Progenitor cell of endocrine pancreas (in vitro differentiated cells): Measurements from ENCODE around the gene RAB11FIP4. TPM values are rescaled to one million over a fixed set of nuclear protein-coding genes. Genes with fewer than 3 reads are reported as not detected.
A peak's percentile ranks its signal among the peaks of the same experiment; 100 is the strongest.

Experiments used
- DNase-seq: peaks from one replicate; pipeline ENCODE4 v3.0.0; 2021; ENCODE audit warnings: low spot score; ENCODE audit not compliant: unreplicated experiment
- H3K27ac Mint-ChIP-seq: 2 replicates; pipeline ENCODE4 v1.8.0; 2021; ENCODE audit warnings: mild to moderate bottlenecking, moderate library complexity, mixed read lengths
- H3K27me3 Mint-ChIP-seq: 2 replicates; pipeline ENCODE4 v1.8.0; 2021; ENCODE audit warnings: mixed read lengths
- H3K36me3 Mint-ChIP-seq: 2 replicates; pipeline ENCODE4 v1.8.0; 2022; ENCODE audit warnings: mixed read lengths; ENCODE audit not compliant: insufficient read depth
- H3K4me1 Mint-ChIP-seq: 2 replicates; pipeline ENCODE4 v1.8.0; 2021; ENCODE audit warnings: low read depth, mixed read lengths
- H3K4me3 Mint-ChIP-seq: 2 replicates; pipeline ENCODE4 v1.8.0; 2021; ENCODE audit warnings: low read depth, mild to moderate bottlenecking, moderate library complexity, mixed read lengths
- H3K9me3 Mint-ChIP-seq: 2 replicates; pipeline ENCODE4 v1.8.0; 2021; ENCODE audit warnings: low read depth, mixed read lengths
- total RNA-seq: library from RNA; stranded (reverse); gene quantifications from 2 replicates; pipeline ENCODE4 v1.2.1, GENCODE V29; 2021
- TF ChIP-seq, protein P1 (sequence below): fragments of 200-600 bp; sonication (generic); IDR thresholded peaks from one replicate; pipeline ENCODE4 v1.5.0; 2021; ENCODE audit warnings: antibody characterized with exemption, mild to moderate bottlenecking; ENCODE audit not compliant: unreplicated experiment

RAB11FIP4 gene
- total RNA-seq, 1 donor from 2014 or later: 65.5 TPM

DNA sequence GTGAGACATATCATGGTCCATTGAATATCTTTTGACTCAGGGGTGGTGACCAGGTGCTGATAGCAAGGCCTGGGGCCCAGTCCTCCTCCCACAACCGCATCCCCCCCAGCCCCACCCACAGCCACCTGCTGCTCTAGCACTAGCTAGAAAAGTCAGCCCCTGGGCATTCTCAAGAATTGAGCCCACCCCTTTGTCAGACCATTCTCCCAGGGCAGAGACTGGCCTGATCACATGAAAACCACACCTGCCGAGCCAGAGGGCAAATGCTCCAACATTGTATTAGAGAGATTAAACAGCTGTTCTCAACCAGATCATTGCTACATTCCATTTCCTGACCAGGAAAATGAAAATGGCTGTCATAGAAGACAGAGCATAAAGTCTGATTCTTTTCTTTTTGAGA is 62.4 kb downstream of the RAB11FIP4 start:
- TF ChIP-seq, protein P1, sequence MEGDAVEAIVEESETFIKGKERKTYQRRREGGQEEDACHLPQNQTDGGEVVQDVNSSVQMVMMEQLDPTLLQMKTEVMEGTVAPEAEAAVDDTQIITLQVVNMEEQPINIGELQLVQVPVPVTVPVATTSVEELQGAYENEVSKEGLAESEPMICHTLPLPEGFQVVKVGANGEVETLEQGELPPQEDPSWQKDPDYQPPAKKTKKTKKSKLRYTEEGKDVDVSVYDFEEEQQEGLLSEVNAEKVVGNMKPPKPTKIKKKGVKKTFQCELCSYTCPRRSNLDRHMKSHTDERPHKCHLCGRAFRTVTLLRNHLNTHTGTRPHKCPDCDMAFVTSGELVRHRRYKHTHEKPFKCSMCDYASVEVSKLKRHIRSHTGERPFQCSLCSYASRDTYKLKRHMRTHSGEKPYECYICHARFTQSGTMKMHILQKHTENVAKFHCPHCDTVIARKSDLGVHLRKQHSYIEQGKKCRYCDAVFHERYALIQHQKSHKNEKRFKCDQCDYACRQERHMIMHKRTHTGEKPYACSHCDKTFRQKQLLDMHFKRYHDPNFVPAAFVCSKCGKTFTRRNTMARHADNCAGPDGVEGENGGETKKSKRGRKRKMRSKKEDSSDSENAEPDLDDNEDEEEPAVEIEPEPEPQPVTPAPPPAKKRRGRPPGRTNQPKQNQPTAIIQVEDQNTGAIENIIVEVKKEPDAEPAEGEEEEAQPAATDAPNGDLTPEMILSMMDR: no peak
- Mint-ChIP-seq H3K27me3 (no peaks in the 10 kb centered on the region), H3K4me1 (peaks cover 27% of the 10 kb centered on the region), H3K36me3 (no peaks in the 10 kb centered on the region), H3K9me3 (no peaks in the 10 kb centered on the region), H3K4me3 (no peak overlapping the region), H3K27ac (no peak overlapping the region)
- DNase-seq: no peak

DNA sequence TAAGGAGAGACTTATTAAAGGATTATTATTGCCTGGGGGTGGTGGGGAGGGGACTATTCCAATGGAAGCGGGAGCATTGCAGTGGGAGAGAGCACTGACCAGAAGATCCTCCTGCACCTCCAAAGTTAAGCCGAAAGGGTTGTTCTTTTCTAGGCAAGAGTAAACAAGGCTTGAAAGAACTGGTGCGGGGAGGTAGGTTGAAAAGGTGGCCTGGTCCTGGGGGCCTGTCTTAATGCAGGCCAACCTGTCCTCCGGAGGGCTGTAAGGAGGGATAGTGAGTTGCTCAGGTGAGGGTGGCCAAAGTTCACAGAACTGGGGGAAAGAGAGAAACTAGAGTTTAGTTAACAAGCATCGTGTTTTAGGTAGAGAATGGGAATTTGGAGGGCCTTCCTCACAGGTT is 65.3 kb downstream of the RAB11FIP4 start:
- no peak for DNase-seq
- TF ChIP-seq, protein P1: no peak
- peak overlapping the region; percentile 86 for H3K27ac Mint-ChIP-seq

DNA sequence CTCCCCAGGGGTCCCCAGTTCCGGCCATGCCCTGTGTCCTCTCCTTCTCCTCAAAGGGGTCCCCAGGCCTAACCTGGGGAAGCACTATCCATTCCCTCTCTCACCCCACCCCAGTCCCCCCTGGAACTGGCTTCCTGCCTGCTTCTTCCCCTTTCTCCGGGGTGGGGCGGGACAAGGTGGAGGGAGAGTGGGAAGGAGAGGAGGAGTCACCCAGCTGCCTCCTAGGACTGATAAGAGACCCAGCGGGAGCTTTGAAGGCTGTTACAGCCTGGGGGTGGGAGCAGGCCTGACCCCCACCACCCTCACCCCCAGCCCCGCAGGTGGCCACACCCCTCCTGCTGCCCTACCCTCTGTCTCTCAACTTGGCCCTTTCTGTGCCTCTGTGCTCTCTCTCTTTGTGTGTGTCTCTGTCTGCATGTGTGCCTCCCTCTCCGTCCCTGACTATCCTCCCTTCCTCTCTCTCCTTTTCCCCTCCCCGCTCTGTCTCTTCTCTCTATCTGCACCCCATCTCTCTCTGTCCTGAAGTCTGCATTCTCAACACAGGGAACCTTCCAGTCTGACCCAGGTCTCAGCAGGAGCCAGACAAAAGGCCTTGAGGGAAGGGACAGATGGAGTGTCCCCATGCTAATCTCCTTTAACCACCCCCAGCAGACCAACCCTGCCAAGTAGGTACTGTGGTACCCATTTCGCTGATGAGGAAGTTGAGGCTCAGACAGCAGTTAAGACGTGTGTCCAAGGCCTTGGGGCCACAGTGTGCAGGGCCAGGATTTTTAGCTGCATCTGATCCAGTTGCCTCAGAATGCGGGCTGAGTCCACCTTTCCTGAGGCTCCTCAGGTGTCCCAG is 66.1 kb downstream of the RAB11FIP4 start:
- DNase-seq: no peak
- peaks cover 21% of the 10 kb centered on the region for H3K4me1 Mint-ChIP-seq
- TF ChIP-seq, protein P1: no peak
- H3K9me3 Mint-ChIP-seq: no peaks in the 10 kb centered on the region
- no peaks in the 10 kb centered on the region for H3K27me3 Mint-ChIP-seq
- peak overlapping the region; percentile 86 for H3K27ac Mint-ChIP-seq
- no peak overlapping the region for H3K4me3 Mint-ChIP-seq
- no peaks in the 10 kb centered on the region for H3K36me3 Mint-ChIP-seq

More for the DNA sequence above, 65.3 kb downstream of the RAB11FIP4 start:
- no peak overlapping the region for H3K4me3 Mint-ChIP-seq
- no peaks in the 10 kb centered on the region for H3K9me3 Mint-ChIP-seq
- H3K36me3 Mint-ChIP-seq: no peaks in the 10 kb centered on the region
- H3K27me3 Mint-ChIP-seq: no peaks in the 10 kb centered on the region
- H3K4me1 Mint-ChIP-seq: peaks cover 22% of the 10 kb centered on the region

DNA sequence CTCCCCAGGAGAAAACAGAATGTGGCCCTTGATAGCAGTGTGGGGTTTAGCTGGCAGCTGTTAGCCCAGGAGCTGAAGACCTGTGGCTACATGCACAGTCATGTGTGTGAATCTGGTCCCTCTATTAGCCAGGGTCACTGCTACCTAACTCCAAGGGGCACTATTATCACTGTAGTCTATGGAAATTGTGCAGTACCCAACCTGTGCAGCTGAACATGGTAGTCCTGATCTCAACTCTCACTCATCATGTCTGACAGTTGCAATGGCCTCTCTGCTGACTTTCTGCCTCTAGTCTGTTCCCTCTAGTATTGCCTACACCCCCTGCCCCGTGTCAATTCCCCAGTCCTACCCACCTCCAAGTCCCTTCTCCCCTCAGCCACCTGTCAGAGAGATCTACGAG is 67.4 kb downstream of the RAB11FIP4 start:
- Mint-ChIP-seq H3K27me3 (no peaks in the 10 kb centered on the region), H3K36me3 (no peaks in the 10 kb centered on the region), H3K4me1 (peaks cover 21% of the 10 kb centered on the region), H3K9me3 (no peaks in the 10 kb centered on the region), H3K4me3 (no peak overlapping the region), H3K27ac (no peak overlapping the region)
- TF ChIP-seq, protein P1: no peak
- DNase-seq: no peak

DNA sequence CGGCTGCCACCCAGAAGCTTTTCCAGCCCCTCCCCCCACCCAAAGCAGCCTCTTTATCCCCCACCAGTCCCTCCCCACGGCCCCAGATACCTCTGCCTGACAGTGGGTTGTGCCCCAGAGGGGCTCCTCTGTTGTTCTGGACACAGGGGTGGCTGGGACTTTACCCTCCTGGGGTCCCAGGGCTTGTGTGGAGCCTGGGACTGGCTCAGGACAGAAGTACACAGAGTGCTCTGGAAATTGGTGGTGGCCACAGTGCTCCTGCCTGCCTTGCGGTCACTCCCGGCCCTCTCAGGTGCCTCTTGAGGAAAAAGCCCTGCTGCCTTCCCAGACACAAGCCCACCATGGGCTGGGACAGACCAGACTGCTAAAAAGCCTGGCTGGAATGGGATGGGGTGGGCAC is 68.2 kb downstream of the RAB11FIP4 start:
- H3K36me3 Mint-ChIP-seq: no peaks in the 10 kb centered on the region
- no peak for DNase-seq
- no peaks in the 10 kb centered on the region for H3K27me3 Mint-ChIP-seq
- H3K4me1 Mint-ChIP-seq: peaks cover 19% of the 10 kb centered on the region
- H3K4me3 Mint-ChIP-seq: no peak overlapping the region
- TF ChIP-seq, protein P1: no peak
- no peak overlapping the region for H3K27ac Mint-ChIP-seq
- H3K9me3 Mint-ChIP-seq: no peaks in the 10 kb centered on the region
